Measurements from ENCODE around the gene FIGNL2.

FIGNL2 gene

DNA sequence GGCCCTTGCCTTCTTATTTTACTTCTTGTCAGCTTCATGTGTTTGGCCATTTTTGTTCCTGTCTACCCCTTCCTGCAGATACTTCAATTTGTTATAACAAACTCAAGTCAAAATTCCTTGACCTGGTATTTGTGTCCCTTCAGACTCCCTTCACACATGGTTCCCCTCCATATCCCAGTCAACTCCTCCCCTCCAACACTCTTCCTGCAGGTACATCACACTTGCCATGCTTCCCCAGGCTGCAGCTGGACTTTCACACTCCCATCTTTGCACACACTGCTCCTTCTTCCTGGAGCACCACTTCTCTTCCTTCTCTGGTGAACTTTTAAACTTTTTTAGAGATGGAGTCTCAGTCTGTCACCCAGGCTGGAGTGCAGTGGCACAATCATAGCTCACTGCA, 18.9 kb upstream of the FIGNL2 start:
- TF ChIP-seq, protein P1, sequence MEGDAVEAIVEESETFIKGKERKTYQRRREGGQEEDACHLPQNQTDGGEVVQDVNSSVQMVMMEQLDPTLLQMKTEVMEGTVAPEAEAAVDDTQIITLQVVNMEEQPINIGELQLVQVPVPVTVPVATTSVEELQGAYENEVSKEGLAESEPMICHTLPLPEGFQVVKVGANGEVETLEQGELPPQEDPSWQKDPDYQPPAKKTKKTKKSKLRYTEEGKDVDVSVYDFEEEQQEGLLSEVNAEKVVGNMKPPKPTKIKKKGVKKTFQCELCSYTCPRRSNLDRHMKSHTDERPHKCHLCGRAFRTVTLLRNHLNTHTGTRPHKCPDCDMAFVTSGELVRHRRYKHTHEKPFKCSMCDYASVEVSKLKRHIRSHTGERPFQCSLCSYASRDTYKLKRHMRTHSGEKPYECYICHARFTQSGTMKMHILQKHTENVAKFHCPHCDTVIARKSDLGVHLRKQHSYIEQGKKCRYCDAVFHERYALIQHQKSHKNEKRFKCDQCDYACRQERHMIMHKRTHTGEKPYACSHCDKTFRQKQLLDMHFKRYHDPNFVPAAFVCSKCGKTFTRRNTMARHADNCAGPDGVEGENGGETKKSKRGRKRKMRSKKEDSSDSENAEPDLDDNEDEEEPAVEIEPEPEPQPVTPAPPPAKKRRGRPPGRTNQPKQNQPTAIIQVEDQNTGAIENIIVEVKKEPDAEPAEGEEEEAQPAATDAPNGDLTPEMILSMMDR (IDR thresholded peaks at IDR 0.05), result no peak

DNA sequence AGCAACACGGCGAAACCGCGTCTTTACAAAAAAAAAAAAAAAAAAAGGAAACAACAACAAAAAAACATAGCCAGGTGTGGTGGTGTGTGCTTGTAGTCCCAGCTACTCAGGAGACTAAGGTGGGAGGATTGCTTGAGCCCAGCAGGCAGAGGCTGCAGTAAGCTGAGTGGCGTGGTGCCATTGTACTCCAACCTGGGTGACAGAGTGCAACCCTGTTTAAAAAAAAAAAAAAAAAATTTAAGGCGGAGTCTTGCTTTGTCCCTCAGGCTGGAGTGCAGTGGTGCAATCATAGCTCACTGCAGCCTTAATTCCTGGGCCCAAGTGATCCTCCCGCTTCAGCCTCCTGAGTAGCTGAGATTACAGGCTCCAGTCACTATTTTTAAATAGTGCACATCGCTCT, 18.2 kb upstream of the FIGNL2 start:
- TF ChIP-seq, protein P1 (IDR thresholded peaks at IDR 0.05), result no peak

DNA sequence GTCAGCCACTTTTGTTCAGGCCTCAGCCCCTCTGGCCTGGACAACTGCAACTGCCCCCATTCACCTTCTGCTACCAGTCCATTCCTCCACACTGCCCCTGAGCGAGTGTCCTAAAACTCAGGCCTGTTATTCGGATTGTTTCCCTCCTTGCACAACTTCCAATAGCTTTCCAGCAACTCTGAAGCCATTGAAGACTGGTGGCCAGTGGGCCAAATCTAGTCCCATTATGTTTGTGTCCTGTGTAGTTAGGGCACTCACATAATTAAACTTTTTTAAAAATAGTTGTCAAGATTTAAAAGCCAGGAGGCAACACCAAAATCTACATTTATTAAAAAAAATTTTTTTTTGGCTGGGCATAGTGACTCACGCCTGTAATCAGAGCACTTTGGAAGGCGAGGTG, 17.8 kb upstream of the FIGNL2 start:
- TF ChIP-seq, protein P1 (IDR thresholded peaks at IDR 0.05), result no peak

DNA sequence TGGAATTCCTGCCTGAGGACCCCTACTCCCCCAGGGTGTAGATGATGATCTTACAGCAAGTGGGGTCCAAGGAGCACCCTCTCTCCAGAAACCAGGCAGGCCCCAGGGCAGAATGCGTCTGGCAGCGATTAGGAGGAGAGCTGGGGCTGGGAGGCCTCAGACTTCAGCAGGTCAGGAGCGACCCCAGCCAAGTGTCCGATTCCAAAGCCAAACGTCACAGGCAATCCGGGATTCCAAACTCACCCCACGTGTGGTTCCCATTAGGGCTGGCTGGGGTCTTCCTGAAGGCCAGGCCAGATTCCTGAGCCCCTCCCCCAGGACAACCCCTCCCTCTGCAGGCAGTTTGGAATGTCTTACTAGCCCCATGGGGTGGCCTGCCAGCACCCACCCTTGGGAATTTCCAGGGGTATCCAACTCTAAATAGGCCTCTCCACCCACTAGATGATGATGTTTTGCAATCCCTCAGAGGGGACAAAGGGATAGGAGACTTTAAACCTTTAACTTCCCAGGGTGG, 17.3 kb upstream of the FIGNL2 start:
- TF ChIP-seq, protein P1 (IDR thresholded peaks at IDR 0.05), result no peak

DNA sequence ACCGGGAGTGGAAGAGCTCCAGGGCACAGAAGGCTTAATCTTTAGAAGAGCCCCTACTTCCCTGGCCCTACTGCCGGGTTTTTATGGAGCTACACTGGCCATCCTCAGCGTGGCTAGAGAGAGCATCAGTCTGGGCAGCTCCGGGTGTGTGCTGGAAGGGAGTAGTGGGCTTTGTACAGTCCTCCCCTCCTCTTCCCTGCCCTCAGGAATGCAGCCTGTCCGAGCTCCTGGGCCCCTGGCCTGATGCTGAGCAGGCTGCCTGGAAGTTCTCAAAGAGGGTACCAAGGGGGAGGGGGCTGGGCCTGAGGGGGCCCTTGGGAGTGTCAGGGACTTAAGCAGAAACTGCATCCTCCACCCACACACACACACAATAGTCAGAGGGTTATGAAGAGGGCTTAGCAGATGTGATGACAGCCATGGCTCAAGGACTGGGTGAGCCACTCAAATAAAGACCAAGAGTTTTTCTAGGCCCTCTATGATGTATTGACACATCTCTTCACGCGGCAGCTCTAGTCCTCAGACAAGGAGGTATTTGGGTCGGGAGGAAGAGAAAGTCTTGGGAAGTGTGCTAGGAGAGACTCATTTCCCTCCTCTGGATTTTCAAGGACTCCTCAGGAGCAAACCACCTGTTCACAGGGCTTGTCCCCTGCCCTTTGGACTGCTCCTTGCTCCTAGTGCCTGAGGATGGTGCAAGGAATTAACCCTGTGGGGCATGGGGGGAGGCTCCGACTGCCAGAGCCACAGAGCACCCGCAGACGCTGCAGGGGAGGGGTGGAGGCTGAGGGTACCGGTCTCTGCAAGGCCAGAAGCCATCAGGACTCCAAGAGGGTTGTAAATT, 16.5 kb upstream of the FIGNL2 start:
- TF ChIP-seq, protein P1 (IDR thresholded peaks at IDR 0.05), result no peak

DNA sequence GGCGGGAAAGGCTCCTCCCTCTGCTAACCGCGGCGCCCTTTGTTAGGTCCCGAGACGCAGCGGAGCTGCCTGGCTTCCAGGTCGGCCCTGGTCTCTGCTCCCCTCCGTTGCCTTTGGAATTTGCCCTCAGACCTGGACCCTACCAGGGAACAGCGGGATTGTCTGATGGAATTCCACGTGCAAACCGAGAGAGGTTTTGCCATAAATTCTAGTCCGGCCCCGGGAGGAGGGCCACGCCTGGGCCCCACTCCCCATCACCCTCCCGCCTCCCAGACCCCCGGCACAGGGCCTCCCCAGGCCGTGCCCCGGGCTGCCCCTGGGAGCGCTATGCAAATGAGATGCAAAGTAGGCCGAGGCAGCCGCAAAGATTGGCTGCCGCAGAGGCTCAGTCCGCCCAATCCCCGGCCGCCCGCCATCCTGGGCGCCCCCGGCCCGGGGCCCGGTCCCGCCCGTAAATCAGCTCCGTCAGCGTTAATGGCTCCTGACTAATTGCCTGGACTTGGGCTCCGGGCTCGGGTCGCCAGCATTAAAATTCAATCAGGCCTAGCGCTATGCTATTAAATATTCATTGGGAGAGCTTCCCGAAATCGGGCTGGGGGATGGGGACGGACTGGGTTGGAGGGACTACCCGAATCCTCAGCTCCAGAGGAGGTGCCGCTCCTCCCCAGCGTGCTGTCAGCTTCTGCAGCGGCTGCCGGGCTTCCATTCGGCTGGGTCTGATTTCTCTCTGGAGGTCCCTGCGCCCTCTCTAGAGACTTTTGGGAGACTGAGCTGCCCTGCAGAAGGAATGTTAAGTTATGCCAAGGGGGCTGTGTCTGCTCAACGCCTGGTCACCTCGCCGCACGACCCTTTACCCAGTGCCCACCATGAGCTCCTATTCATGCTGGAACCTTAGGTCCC, 15.7 kb upstream of the FIGNL2 start:
- TF ChIP-seq, protein P1 (IDR thresholded peaks at IDR 0.05), result no peak

DNA sequence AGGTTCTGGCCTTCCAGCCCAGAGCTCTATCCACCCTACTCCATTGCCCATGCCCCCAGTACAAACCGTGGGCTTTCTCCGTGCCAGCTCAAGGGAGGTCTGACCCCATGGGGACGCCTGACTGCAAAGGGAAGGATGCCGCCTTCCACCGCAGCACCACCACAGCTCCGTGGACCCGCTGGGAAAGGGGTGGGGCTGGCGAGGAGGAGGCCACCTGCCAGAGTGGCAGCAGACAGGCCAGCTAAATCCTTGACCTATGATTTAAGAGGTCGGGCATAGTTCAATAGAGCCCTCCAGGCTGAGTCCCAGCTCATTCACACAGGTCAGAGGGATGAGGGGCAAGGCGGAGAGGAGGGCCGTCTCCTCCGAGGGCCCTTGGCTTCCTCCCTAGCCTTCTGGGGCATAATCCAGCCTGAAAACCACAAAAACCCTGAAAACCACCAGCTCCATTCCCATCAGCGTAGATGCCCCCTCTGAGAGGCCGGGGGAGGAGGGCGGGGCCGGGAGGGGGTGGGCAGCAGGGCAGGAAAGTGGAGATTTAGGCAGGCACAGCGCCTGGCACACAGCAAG, 14.9 kb upstream of the FIGNL2 start:
- TF ChIP-seq, protein P1 (IDR thresholded peaks at IDR 0.05), result no peak
